Esophagus squamous epithelium (tissue), 5 donors: ENCODE measurements around the gene GPR62. TPM values are rescaled to one million over a fixed set of nuclear protein-coding genes. Genes with fewer than 3 reads are reported as not detected.

Experiments used
- DNase-seq: peaks from one replicate; lab custom pipeline; 2025; lab: John Stamatoyannopoulos, UW
- H3K27ac ChIP-seq, 4 donors: fragments of 200-600 bp; sonication (generic); one replicate each; pipeline ENCODE4 v1.5.1; 2016 to 2019; ENCODE audit warnings: mild to moderate bottlenecking in 1 of 4
- H3K27me3 ChIP-seq, 4 donors: fragments of 200-600 bp; sonication (generic); 1 replicate in 3 of 4; 2 replicates in 1 of 4; pipeline versions ENCODE4 v1.5.1 to v1.6.0; 2017 to 2021; ENCODE audit warnings: antibody characterized with exemption in 1 of 4
- H3K36me3 ChIP-seq, 3 donors: fragments of 200-600 bp; sonication (generic); one replicate each; pipeline ENCODE4 v1.5.1; 2016 to 2019
- H3K4me1 ChIP-seq, 3 donors: fragments of 200-600 bp; sonication (generic); one replicate each; pipeline ENCODE4 v1.5.1; 2017 to 2019
- H3K4me3 ChIP-seq, 4 donors: fragments of 200-600 bp; sonication (generic); 1 replicate in 3 of 4; 2 replicates in 1 of 4; pipeline ENCODE4 v1.5.1; 2016 to 2019; ENCODE audit warnings: mild to moderate bottlenecking in 2 of 4, moderate library complexity in 1 of 4
- H3K9me3 ChIP-seq, 3 donors: fragments of 200-600 bp; sonication (generic); one replicate each; pipeline ENCODE4 v1.5.1; 2016 to 2019
- CTCF ChIP-seq, 6 experiments: fragments of 450-650 bp in 4 of 6; fragments of 200-600 bp in 2 of 6; sonication (generic) in 2 of 6; IDR thresholded peaks; one replicate each; pipeline ENCODE4 v1.5.1; 2016 to 2019; ENCODE audit warnings: antibody characterized with exemption in 6 of 6, mild to moderate bottlenecking in 4 of 6, moderate library complexity in 4 of 6
- POLR2A ChIP-seq, 4 donors: fragments of 450-650 bp; IDR thresholded peaks; one replicate each; pipeline ENCODE4 v1.6.1; 2017; ENCODE audit warnings: antibody characterized with exemption in 4 of 4, mild to moderate bottlenecking in 4 of 4, moderate library complexity in 3 of 4
- whole genome bisulfite sequencing, 2 donors: methylation state at CpG; one replicate each; pipeline ENCODE4 v1.1.5; 2018; 5-methylcytosine and 5-hydroxymethylcytosine counted together
- intact Hi-C: fragments of 100-400 bp; cut with DNase I; formaldehyde crosslinking; loops from one replicate; pipeline ENCODE4 v1.15.0; 2022
- total RNA-seq, 4 donors: library from RNA; depleted of rRNA; stranded (reverse); fragments of >200 nt; gene quantifications; one replicate each; pipeline ENCODE4 v1.1.0, GENCODE V29; 2016
- donor health status: DM: yes; HTN: yes; CAD: no.

The GPR62 gene
- total RNA-seq, 4 donors from 2014 or later, result 0.09 to 0.38 TPM; not detected in 2

GRCh38 chr3:51994530-51994929 lies 39.3 kb downstream of the GPR62 start:
- intact Hi-C loops, result no loop called here

GRCh38 chr3:51995346-51996163 lies 40.4 kb downstream of the GPR62 start, which contains the start of gene RPL29:
Gene RPL29 (minus strand): TSS chr3:51995895. CDS start chr3:51995461, 434 bp downstream.
- intact Hi-C loops, result no loop called here
- H3K4me3 ChIP-seq, result peak within 1 kb of the TSS; percentile 70 to 90 (median 82)
- H3K27ac ChIP-seq, result peak within 1 kb of the TSS; percentile 86 to 92 (median 90)
- 1% methylated on average over 18 of the region's 40 CpGs for WGBS, 2 donors
- no peaks in the 10 kb centered on the region for H3K9me3 ChIP-seq
- TF ChIP-seq CTCF (IDR thresholded peaks at IDR 0.05), result peak in 4 of 6 experiments; percentile 22 to 78 (median 42)
- TF ChIP-seq POLR2A (IDR thresholded peaks at IDR 0.05), result peak in 2 of 4 donors; percentile 26 to 72
- DNase-seq, result peak; percentile 61
- peaks cover 15 to 40% (median 24%) of the 10 kb centered on the region in 3 donors for H3K36me3 ChIP-seq
- peaks cover 0 to 7% (median 0%) of the 10 kb centered on the region in 4 donors for H3K27me3 ChIP-seq
- peaks cover 9 to 59% (median 25%) of the 10 kb centered on the region in 3 donors for H3K4me1 ChIP-seq

More at GRCh38 chr3:51994530-51994929, 39.3 kb downstream of the GPR62 start:
- Histone ChIP-seq H3K27ac (peak overlapping the region; percentile 2 to 92 (median 90)), H3K4me1 (peaks cover 9 to 69% (median 25%) of the 10 kb centered on the region in 3 donors), H3K9me3 (no peaks in the 10 kb centered on the region), H3K36me3 (peaks cover 15 to 40% (median 24%) of the 10 kb centered on the region in 3 donors), H3K27me3 (peaks cover 0 to 7% (median 0%) of the 10 kb centered on the region in 4 donors), H3K4me3 (peak overlapping the region; percentile 70 to 90 (median 82))
- TF ChIP-seq CTCF (IDR thresholded peaks at IDR 0.05), result no peak
- TF ChIP-seq POLR2A (IDR thresholded peaks at IDR 0.05), result no peak
- DNase-seq, result no peak
- WGBS, 2 donors, result 48 to 58% methylated on average over 2 of the region's 2 CpGs

GRCh38 chr3:51997172-51997571 lies 42.0 kb downstream of the GPR62 start:
- 54 to 65% methylated on average over 2 of the region's 2 CpGs for WGBS, 2 donors
- Histone ChIP-seq H3K27me3 (peaks cover 0 to 7% (median 0%) of the 10 kb centered on the region in 4 donors), H3K9me3 (no peaks in the 10 kb centered on the region), H3K36me3 (peaks cover 11 to 28% (median 24%) of the 10 kb centered on the region in 3 donors), H3K27ac (no peak overlapping the region), H3K4me3 (no peak overlapping the region), H3K4me1 (peaks cover 9 to 54% (median 30%) of the 10 kb centered on the region in 3 donors)
- no peak for DNase-seq
- no peak for TF ChIP-seq POLR2A (IDR thresholded peaks at IDR 0.05)
- TF ChIP-seq CTCF (IDR thresholded peaks at IDR 0.05), result no peak
- intact Hi-C loops, result no loop called here

GRCh38 chr3:51997935-51998596 lies 42.9 kb downstream of the GPR62 start:
- Histone ChIP-seq H3K36me3 (peaks cover 7 to 19% (median 16%) of the 10 kb centered on the region in 3 donors), H3K4me3 (no peak overlapping the region), H3K9me3 (no peaks in the 10 kb centered on the region), H3K4me1 (peaks cover 9 to 45% (median 25%) of the 10 kb centered on the region in 3 donors), H3K27me3 (peaks cover 0 to 7% (median 0%) of the 10 kb centered on the region in 4 donors), H3K27ac (peak overlapping the region in 1 of 4 donors; percentile 11)
- intact Hi-C loops, result no loop called here
- DNase-seq, result no peak
- 43 to 46% methylated on average over 7 of the region's 7 CpGs for WGBS, 2 donors
- TF ChIP-seq CTCF (IDR thresholded peaks at IDR 0.05), result no peak
- no peak for TF ChIP-seq POLR2A (IDR thresholded peaks at IDR 0.05)
